IMR-90 (cell line): Measurements from ENCODE around the gene SLFN12L. TPM values are rescaled to one million over a fixed set of nuclear protein-coding genes. Genes with fewer than 3 reads are reported as not detected.

Source experiments
- ATAC-seq: fragments of 200-7000 bp; cut with Tn5 transposase; 2 replicates; pipeline ENCODE4 v1.9.1; 2020; ENCODE audit warnings: low read depth, mild to moderate bottlenecking, moderate library complexity
- BruUV-seq: library from RNA; stranded (reverse); fragments of 400-500 nt; replicated peaks from 2 replicates; lab custom pipeline; 2021; lab: Mats Ljungman, UMichigan
- CTCF ChIA-PET: fragments of 300-600 bp; formaldehyde crosslinking; extraction: SDS; loops from one replicate; lab custom pipeline; 2021; ENCODE audit warnings: antibody characterized with exemption; lab: Yijun Ruan, JAX
- POLR2A ChIA-PET: fragments of 300-600 bp; sonication (Branson Sonifier 250); formaldehyde crosslinking; loops from one replicate; lab custom pipeline; 2022; ENCODE audit warnings: antibody characterized with exemption; ENCODE audit not compliant: unreplicated experiment; lab: Charles Lee
- DNase-seq: peaks from one replicate; pipeline ENCODE4 v3.0.0; 2013
- H2AFZ ChIP-seq: replicated peaks from 2 replicates; pipeline ENCODE3; 2013; ENCODE audit warnings: low read length, mild to moderate bottlenecking; ENCODE audit not compliant: poor library complexity
- H2AK5ac ChIP-seq: 2 replicates; pipeline ENCODE4 v1.6.1; 2013; ENCODE audit warnings: low read depth, low read length, inconsistent platforms
- H2AK9ac ChIP-seq: replicated peaks from 2 replicates; pipeline ENCODE3; 2013; ENCODE audit warnings: mild to moderate bottlenecking, low read depth, low read length, moderate library complexity; ENCODE audit not compliant: poor library complexity
- H2BK120ac ChIP-seq: 2 replicates; pipeline ENCODE4 v1.6.1; 2013; ENCODE audit warnings: low read depth, low read length, inconsistent platforms
- H2BK15ac ChIP-seq: 3 replicates; pipeline ENCODE4 v1.6.1; 2013; ENCODE audit warnings: low read depth, low read length, inconsistent platforms
- H2BK20ac ChIP-seq: 2 replicates; pipeline ENCODE4 v1.6.1; 2013; ENCODE audit warnings: low read depth, mild to moderate bottlenecking, inconsistent platforms, low read length, moderate library complexity
- H2BK5ac ChIP-seq: 2 replicates; pipeline ENCODE4 v1.6.1; 2013; ENCODE audit warnings: mild to moderate bottlenecking, low read depth, low read length, inconsistent platforms; ENCODE audit not compliant: poor library complexity, severe bottlenecking
- H3K14ac ChIP-seq: replicated peaks from 2 replicates; pipeline ENCODE4 v1.6.1; 2013; ENCODE audit warnings: low read depth, low read length, inconsistent platforms
- H3K18ac ChIP-seq: 2 replicates; pipeline ENCODE4 v1.6.1; 2013; ENCODE audit warnings: low read depth, low read length, control low read depth
- H3K23ac ChIP-seq: 2 replicates; pipeline ENCODE4 v1.6.1; 2013; ENCODE audit warnings: low read depth, low read length, inconsistent platforms
- H3K27ac ChIP-seq: 2 replicates; pipeline ENCODE4 v1.5.1; 2013; ENCODE audit warnings: mild to moderate bottlenecking, control low read depth, low read length; ENCODE audit not compliant: insufficient read depth
- H3K27me3 ChIP-seq: 2 replicates; pipeline ENCODE4 v1.6.1; 2013; ENCODE audit warnings: low read length; ENCODE audit not compliant: control insufficient read depth, insufficient read depth
- H3K36me3 ChIP-seq: 2 replicates; pipeline ENCODE4 v1.6.1; 2013; ENCODE audit warnings: low read length, mixed read lengths; ENCODE audit not compliant: control insufficient read depth, insufficient read depth
- H3K4ac ChIP-seq: 2 replicates; pipeline ENCODE4 v1.6.1; 2013; ENCODE audit warnings: low read depth, low read length, inconsistent platforms
- H3K4me1 ChIP-seq: 2 replicates; pipeline ENCODE4 v1.6.1; 2013; ENCODE audit warnings: low read length, mixed read lengths; ENCODE audit not compliant: control insufficient read depth, insufficient read depth
- H3K4me2 ChIP-seq: 2 replicates; pipeline ENCODE4 v1.6.1; 2013; ENCODE audit warnings: low read depth, mild to moderate bottlenecking, control low read depth, low read length, moderate library complexity
- H3K4me3 ChIP-seq: 2 replicates; pipeline ENCODE4 v1.5.1; 2013; ENCODE audit warnings: low read depth, mild to moderate bottlenecking, control low read depth, low read length, moderate library complexity; ENCODE audit not compliant: insufficient read depth
- H3K56ac ChIP-seq: 2 replicates; pipeline ENCODE4 v1.6.1; 2013; ENCODE audit warnings: low read length, inconsistent platforms; ENCODE audit not compliant: insufficient read depth; ENCODE audit errors: extremely low read depth
- H3K79me1 ChIP-seq, 2 experiments: 2 replicates each; pipeline ENCODE4 v1.6.1; 2013; ENCODE audit warnings: low read length in 2 of 2, inconsistent platforms in 1 of 2, low read depth in 1 of 2
- H3K9ac ChIP-seq: 2 replicates; pipeline ENCODE4 v1.6.1; 2013; ENCODE audit warnings: low read depth, low read length, control low read depth
- H3K9me1 ChIP-seq: 2 replicates; pipeline ENCODE4 v1.6.1; 2013; ENCODE audit warnings: low read length, inconsistent platforms; ENCODE audit not compliant: insufficient read depth
- H3K9me3 ChIP-seq: 2 replicates; pipeline ENCODE4 v1.6.1; 2013; ENCODE audit warnings: low read length; ENCODE audit not compliant: control insufficient read depth, insufficient read depth
- H4K20me1 ChIP-seq: 2 replicates; pipeline ENCODE4 v1.6.1; 2013; ENCODE audit warnings: low read length, inconsistent platforms; ENCODE audit not compliant: insufficient read depth
- H4K5ac ChIP-seq: 2 replicates; pipeline ENCODE4 v1.6.1; 2013; ENCODE audit warnings: mild to moderate bottlenecking, low read depth, low read length, control low read depth
- H4K8ac ChIP-seq, 2 experiments: 2 replicates each; pipeline ENCODE4 v1.6.1; 2013; ENCODE audit warnings: low read depth in 2 of 2, low read length in 2 of 2, control low read depth in 1 of 2, inconsistent platforms in 1 of 2
- H4K91ac ChIP-seq: 2 replicates; pipeline ENCODE4 v1.6.1; 2013; ENCODE audit warnings: low read depth, low read length, inconsistent platforms; ENCODE audit not compliant: insufficient read depth
- MAFK ChIP-seq: IDR thresholded peaks from 2 replicates; pipeline ENCODE4 v1.6.1; 2012; ENCODE audit warnings: low read depth, low read length, improper control_type of control experiment
- MAZ ChIP-seq: IDR thresholded peaks from 2 replicates; pipeline ENCODE4 v1.6.1; 2012; ENCODE audit warnings: low read depth, mild to moderate bottlenecking, low read length, improper control_type of control experiment, moderate library complexity, borderline replicate concordance
- MXI1 ChIP-seq: IDR thresholded peaks from 2 replicates; pipeline ENCODE4 v1.6.1; 2012; ENCODE audit warnings: low read depth, mild to moderate bottlenecking, low read length, moderate library complexity, borderline replicate concordance
- RFX5 ChIP-seq: IDR thresholded peaks from 2 replicates; pipeline ENCODE4 v1.8.0; 2012; ENCODE audit warnings: low read depth, mild to moderate bottlenecking, low read length, moderate library complexity
- WGBS, 2 experiments: methylation state at CpG; one replicate each; pipeline versions ENCODE4 v1.1.5 to v1.1.7; 2013; ENCODE audit warnings: missing lambda C conversion rate in 2 of 2; ENCODE audit not compliant: insufficient read length in 1 of 2; ENCODE audit errors: extremely low coverage in 2 of 2; 5-methylcytosine and 5-hydroxymethylcytosine counted together
- dilution Hi-C: fragments of 300-500 bp; cut with HindIII; formaldehyde crosslinking; loops from one replicate; pipeline ENCODE4 v1.14.3; 2018; ENCODE audit warnings: low sequenced_read_pairs; ENCODE audit not compliant: unreplicated experiment
- in situ Hi-C: fragments of 300-500 bp; cut with MboI; formaldehyde crosslinking; loops from 3 replicates; pipeline ENCODE4 v1.14.3; 2019; ENCODE audit warnings: low sequenced_read_pairs, inconsistent platforms, mixed read lengths
- intact Hi-C: fragments of 100-400 bp; cut with micrococcal nuclease; formaldehyde crosslinking; loops from 2 replicates; pipeline ENCODE4 v1.10.0; 2022
- polyA plus RNA-seq, 3 experiments: library from polyadenylated mRNA; depleted of rRNA; stranded (reverse); fragments of >200 nt; gene quantifications; 2 replicates each; pipeline ENCODE4 v1.2.3, GENCODE V29; 2012; ENCODE audit warnings: low replicate concordance in 1 of 3
- total RNA-seq: library from RNA; depleted of rRNA; stranded (reverse); fragments of >200 nt; gene quantifications from 2 replicates; pipeline ENCODE4 v1.2.3, GENCODE V29; 2012

SLFN12L gene
- total and polyA plus RNA-seq, 2 of the 4 experiments (the other 2 are of a cell fraction), result 0.18 TPM; not detected in 1

DNA sequence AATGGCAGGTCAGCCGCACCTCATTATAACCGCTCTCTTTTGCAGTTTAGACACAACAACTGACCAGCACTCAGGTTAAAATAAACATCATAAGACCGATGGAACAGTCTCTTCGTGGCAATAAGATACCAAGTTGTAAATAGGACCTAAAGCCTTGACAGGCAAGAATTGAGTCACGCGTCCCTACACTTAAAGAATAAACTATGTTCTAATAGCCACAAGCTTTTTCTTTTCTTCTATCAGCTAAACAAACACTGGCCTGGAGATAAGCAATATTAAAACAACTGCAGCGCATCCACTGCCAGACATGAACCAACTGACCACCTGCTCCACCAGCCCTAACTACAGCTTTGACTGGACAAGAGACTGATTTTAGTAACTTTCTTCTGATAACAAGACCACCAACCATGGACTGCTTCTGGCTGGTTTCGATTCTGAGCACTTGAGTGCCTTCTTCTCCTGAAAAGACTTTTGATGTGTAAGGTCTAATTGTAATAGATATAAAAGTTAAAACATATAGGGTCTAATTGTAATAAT lies 17.5 kb downstream of the SLFN12L start:
- in situ Hi-C loops, result no loop called here
- Histone ChIP-seq H2AK9ac (no peak overlapping the region), H3K4me1 (no peaks in the 10 kb centered on the region), H3K36me3 (no peaks in the 10 kb centered on the region), H2BK5ac (no peak overlapping the region), H3K4me2 (no peak overlapping the region), H2AFZ (no peak overlapping the region), H4K20me1 (no peaks in the 10 kb centered on the region), H3K56ac (no peak overlapping the region), H4K8ac (no peak overlapping the region), H4K91ac (no peak overlapping the region), H3K9me3 (no peaks in the 10 kb centered on the region), H3K23ac (no peak overlapping the region), H2BK120ac (no peak overlapping the region), H3K4ac (no peak overlapping the region), H3K4me3 (no peak overlapping the region), H3K27me3 (peaks cover 14% of the 10 kb centered on the region), H2BK20ac (no peak overlapping the region), H3K79me1 (no peaks in the 10 kb centered on the region), H3K9ac (no peak overlapping the region), H2BK15ac (no peak overlapping the region), H3K18ac (no peak overlapping the region), H2AK5ac (no peak overlapping the region), H3K9me1 (no peaks in the 10 kb centered on the region), H3K27ac (no peak overlapping the region), H3K14ac (no peak overlapping the region), H4K5ac (no peak overlapping the region)
- intact Hi-C loops, result no loop called here
- CTCF ChIA-PET, result no interaction called here
- DNase-seq, result no peak
- TF ChIP-seq MAZ (no peak), MAFK (no peak), RFX5 (no peak), MXI1 (no peak)
- WGBS, 2 experiments, result 6% methylated on average over 3 of the region's 8 CpGs; no CpG with 5 or more reads in 1 of the 2 experiments
- no TSS peak for BruUV-seq
- no peak for ATAC-seq
- POLR2A ChIA-PET, result no interaction called here
- dilution Hi-C loops, result no loop called here
